ENCODE results near the gene DUSP3. TPM values are rescaled to one million over a fixed set of nuclear protein-coding genes. Genes with fewer than 3 reads are reported as not detected.

DUSP3 gene
- total and polyA plus RNA-seq, 10 of the 15 experiments (the other 5 are each of a cell fraction or from before 2014, with no cell fraction given): 1.5 to 12.1 (median 3.8) TPM

DNA sequence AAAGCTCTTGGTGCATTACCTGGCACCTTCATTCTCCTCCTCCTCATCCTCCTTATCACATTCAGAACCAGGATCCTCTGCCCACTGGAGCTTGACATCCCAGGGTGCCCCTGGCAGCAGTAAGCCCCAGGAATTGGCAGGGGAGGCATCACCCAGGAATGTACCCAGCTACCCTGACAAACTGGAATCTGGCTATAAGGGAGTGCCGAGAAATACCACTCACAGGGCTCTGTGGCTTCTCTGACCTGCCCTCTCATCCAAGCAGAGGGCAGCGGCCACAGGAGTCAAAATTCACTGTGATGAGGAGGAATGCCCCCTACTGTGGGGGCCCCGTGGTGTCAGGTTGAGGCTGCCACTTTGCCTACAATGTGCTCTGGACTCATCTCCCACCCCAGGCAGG lies 34.6 kb upstream of the DUSP3 start (continued):
- TF ChIP-seq, protein P1, sequence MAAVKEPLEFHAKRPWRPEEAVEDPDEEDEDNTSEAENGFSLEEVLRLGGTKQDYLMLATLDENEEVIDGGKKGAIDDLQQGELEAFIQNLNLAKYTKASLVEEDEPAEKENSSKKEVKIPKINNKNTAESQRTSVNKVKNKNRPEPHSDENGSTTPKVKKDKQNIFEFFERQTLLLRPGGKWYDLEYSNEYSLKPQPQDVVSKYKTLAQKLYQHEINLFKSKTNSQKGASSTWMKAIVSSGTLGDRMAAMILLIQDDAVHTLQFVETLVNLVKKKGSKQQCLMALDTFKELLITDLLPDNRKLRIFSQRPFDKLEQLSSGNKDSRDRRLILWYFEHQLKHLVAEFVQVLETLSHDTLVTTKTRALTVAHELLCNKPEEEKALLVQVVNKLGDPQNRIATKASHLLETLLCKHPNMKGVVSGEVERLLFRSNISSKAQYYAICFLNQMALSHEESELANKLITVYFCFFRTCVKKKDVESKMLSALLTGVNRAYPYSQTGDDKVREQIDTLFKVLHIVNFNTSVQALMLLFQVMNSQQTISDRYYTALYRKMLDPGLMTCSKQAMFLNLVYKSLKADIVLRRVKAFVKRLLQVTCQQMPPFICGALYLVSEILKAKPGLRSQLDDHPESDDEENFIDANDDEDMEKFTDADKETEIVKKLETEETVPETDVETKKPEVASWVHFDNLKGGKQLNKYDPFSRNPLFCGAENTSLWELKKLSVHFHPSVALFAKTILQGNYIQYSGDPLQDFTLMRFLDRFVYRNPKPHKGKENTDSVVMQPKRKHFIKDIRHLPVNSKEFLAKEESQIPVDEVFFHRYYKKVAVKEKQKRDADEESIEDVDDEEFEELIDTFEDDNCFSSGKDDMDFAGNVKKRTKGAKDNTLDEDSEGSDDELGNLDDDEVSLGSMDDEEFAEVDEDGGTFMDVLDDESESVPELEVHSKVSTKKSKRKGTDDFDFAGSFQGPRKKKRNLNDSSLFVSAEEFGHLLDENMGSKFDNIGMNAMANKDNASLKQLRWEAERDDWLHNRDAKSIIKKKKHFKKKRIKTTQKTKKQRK (IDR thresholded peaks at IDR 0.05; ENCODE audit: low read depth, low read length): no peak
- TF ChIP-seq CEBPB (IDR thresholded peaks at IDR 0.05; ENCODE audit: borderline replicate concordance in 1 of 2, low read depth in 2 of 2, low read length in 2 of 2): no peak

DNA sequence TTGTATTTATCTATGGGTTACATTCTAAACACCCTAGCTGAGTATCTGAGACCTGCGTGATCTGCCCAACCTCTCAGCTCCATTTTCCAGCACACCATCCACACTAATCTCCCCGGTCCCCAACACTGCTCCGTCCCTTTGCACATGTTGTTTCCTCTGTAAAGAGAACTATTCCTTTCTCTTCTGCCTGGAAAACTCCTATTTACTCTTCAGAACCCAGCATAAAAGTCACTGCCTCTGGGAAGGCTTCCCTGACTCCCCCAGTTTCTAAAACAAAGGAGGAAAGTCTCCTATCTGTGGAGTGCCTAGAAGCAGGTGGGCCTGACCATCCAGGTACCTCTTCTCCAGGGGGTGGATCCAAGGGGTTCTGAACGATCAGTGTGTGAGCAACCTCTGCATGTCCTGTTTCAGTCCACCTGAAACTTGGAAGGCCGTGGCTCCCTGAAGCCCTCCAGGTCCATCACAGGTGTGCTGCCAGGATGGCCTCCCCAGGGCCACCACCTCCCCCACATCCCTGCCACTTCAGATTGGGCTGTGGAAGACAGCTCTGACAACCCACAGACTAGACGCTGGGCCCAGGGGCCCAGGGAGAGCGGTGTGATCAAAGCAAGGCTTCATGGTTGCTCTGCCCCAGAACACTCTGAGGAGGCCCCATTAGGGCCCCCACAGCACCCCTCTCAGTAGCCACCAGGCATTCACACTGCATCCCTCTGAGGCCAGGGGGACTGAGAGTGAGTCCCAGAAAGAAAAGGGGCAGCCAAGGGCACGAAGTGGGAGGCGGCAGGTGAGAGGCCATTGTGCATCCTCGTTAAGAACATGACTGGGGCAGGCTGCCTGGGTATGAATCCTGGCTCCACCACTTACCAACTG lies 33.9 kb upstream of the DUSP3 start:
- no peak overlapping the region for H3K27ac ChIP-seq (ENCODE audit: control insufficient read depth, insufficient read depth)
- 14% methylated on average over 10 of the region's 10 CpGs for WGBS (ENCODE audit: insufficient coverage, insufficient replicate concordance, low lambda C conversion rate, missing lambda C conversion rate)
- H3K36me3 ChIP-seq (ENCODE audit: control insufficient read depth in 2 of 2, insufficient read depth in 2 of 2, low read length in 1 of 2): no peaks in the 10 kb centered on the region
- H3K4me2 ChIP-seq (ENCODE audit: control insufficient read depth, insufficient read depth): no peak overlapping the region
- no peaks in the 10 kb centered on the region for H3K4me1 ChIP-seq (ENCODE audit: control insufficient read depth, insufficient read depth, low read length)
- SMC1A ChIA-PET (ENCODE audit: uncharacterized antibody, unreplicated experiment): no interaction called here
- no peaks in the 10 kb centered on the region for H3K79me2 ChIP-seq (ENCODE audit: control insufficient read depth, insufficient read depth, low read length)
- no peak overlapping the region for H3K4me3 ChIP-seq
- RAD21 ChIA-PET (ENCODE audit: unreplicated experiment): no interaction called here
- POLR2A ChIA-PET: no interaction called here
- peaks cover 2 to 3% of the 10 kb centered on the region in 2 experiments for H3K27me3 ChIP-seq (replicated peaks in 1 of 2; ENCODE audit: control insufficient read depth in 2 of 2, insufficient read depth in 2 of 2, low read length in 1 of 2)
- ATAC-seq: no peak
- no peak overlapping the region for H3K9ac ChIP-seq (ENCODE audit: control insufficient read depth, insufficient read depth, low read length)
- no peaks in the 10 kb centered on the region for H4K20me1 ChIP-seq (ENCODE audit: control insufficient read depth, insufficient read depth)
- no peak overlapping the region for H2AFZ ChIP-seq (ENCODE audit: control insufficient read depth, low read depth, low read length)
- no peaks in the 10 kb centered on the region for H3K9me3 ChIP-seq (replicated peaks; ENCODE audit: control insufficient read depth, insufficient read depth, low read length)
- FAIRE-seq: no peak
- BruUV-seq (replicated peaks): no TSS peak
- DNase-seq (ENCODE audit: low read depth, low spot score): no peak
- in situ Hi-C loops (cut with MboI): no loop called here
- CTCF ChIA-PET: no interaction called here
- intact Hi-C loops (cut with micrococcal nuclease; ENCODE audit: unreplicated experiment): no loop called here
- TF ChIP-seq ZBED1 (IDR thresholded peaks at IDR 0.05; ENCODE audit: borderline replicate concordance) (no peak), EGR1 (IDR thresholded peaks at IDR 0.05; ENCODE audit: borderline replicate concordance in 1 of 2, low read depth in 2 of 2, low read length in 2 of 2) (no peak), RAD51 (IDR thresholded peaks at IDR 0.05) (no peak), SIX5 (IDR thresholded peaks at IDR 0.05; ENCODE audit: low read depth, low read length, severe bottlenecking) (no peak), ESRRA (IDR thresholded peaks at IDR 0.05; ENCODE audit: low read length) (no peak), CREM (IDR thresholded peaks at IDR 0.05; ENCODE audit: low read depth) (no peak), PAX8 (IDR thresholded peaks at IDR 0.05) (no peak)
- TF ChIP-seq, protein P2, sequence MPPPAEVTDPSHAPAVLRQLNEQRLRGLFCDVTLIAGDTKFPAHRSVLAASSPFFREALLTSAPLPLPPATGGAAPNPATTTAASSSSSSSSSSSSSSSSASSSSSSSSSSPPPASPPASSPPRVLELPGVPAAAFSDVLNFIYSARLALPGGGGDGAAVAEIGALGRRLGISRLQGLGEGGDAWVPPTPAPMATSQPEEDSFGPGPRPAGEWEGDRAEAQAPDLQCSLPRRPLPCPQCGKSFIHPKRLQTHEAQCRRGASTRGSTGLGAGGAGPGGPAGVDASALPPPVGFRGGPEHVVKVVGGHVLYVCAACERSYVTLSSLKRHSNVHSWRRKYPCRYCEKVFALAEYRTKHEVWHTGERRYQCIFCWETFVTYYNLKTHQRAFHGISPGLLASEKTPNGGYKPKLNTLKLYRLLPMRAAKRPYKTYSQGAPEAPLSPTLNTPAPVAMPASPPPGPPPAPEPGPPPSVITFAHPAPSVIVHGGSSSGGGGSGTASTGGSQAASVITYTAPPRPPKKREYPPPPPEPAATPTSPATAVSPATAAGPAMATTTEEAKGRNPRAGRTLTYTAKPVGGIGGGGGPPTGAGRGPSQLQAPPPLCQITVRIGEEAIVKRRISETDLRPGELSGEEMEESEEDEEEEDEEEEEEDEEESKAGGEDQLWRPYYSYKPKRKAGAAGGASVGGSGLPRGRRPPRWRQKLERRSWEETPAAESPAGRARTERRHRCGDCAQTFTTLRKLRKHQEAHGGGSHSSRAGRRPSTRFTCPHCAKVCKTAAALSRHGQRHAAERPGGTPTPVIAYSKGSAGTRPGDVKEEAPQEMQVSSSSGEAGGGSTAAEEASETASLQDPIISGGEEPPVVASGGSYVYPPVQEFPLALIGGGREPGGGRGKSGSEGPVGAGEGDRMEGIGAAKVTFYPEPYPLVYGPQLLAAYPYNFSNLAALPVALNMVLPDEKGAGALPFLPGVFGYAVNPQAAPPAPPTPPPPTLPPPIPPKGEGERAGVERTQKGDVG (CRISPR knock-in tag; IDR thresholded peaks at IDR 0.05): no peak
- TF ChIP-seq, protein P3, sequence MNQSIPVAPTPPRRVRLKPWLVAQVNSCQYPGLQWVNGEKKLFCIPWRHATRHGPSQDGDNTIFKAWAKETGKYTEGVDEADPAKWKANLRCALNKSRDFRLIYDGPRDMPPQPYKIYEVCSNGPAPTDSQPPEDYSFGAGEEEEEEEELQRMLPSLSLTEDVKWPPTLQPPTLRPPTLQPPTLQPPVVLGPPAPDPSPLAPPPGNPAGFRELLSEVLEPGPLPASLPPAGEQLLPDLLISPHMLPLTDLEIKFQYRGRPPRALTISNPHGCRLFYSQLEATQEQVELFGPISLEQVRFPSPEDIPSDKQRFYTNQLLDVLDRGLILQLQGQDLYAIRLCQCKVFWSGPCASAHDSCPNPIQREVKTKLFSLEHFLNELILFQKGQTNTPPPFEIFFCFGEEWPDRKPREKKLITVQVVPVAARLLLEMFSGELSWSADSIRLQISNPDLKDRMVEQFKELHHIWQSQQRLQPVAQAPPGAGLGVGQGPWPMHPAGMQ (IDR thresholded peaks at IDR 0.05; ENCODE audit: borderline replicate concordance): no peak
- TF ChIP-seq, protein P4, sequence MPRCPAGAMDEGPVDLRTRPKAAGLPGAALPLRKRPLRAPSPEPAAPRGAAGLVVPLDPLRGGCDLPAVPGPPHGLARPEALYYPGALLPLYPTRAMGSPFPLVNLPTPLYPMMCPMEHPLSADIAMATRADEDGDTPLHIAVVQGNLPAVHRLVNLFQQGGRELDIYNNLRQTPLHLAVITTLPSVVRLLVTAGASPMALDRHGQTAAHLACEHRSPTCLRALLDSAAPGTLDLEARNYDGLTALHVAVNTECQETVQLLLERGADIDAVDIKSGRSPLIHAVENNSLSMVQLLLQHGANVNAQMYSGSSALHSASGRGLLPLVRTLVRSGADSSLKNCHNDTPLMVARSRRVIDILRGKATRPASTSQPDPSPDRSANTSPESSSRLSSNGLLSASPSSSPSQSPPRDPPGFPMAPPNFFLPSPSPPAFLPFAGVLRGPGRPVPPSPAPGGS (IDR thresholded peaks at IDR 0.05; ENCODE audit: borderline replicate concordance, insufficient read depth, low read depth, low read length, poor library complexity, severe bottlenecking): no peak
